ENCODE measurements around the gene DAAM1.
A peak's percentile ranks its signal among the peaks of the same experiment; 100 is the strongest.

Gene DAAM1

DNA sequence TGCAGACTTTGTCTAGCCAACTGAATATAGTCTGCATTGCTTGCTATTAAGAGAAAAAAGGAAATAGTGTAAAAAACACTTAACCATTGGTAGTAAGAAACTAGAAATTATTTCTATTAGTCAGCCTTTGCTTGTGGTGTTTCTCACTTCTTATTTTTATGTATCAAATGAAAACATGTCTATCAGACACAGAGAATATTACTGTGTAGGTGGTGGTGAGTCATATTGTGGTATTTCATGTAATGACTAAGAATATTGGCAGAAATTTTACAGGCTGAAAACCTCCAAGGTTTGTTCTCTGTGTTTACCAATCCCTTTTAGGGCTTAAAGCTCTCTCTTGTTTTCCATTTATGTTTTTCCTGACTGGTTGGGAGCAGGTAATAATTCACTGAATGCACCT is 87.2 kb downstream of the DAAM1 start:
- H3K9ac ChIP-seq (ENCODE audit: low read depth, low read length) = no peak overlapping the region
- no peak overlapping the region for H2AFZ ChIP-seq (ENCODE audit: low read depth, low read length)
- DNase-seq (no peak), ATAC-seq (ENCODE audit: insufficient read depth, low read depth) (peak; percentile 56)
- H3K27ac ChIP-seq (ENCODE audit: low read length) = no peak overlapping the region
- H3K79me2 ChIP-seq (ENCODE audit: insufficient read depth, low read length) = no peaks in the 10 kb centered on the region
- H3K4me2 ChIP-seq (ENCODE audit: insufficient read depth, low read length) = no peak overlapping the region
- H4K20me1 ChIP-seq (ENCODE audit: insufficient read depth, low read length) = no peaks in the 10 kb centered on the region
- no peaks in the 10 kb centered on the region for H3K36me3 ChIP-seq (ENCODE audit: insufficient read depth, low read length)
- H3K9me3 ChIP-seq (ENCODE audit: insufficient read depth, low read length, severe bottlenecking) = no peaks in the 10 kb centered on the region
- TF ChIP-seq EZH2 (IDR thresholded peaks at IDR 0.05; ENCODE audit: borderline replicate concordance, low read depth, low read length, severe bottlenecking) = no peak
- TF ChIP-seq, protein P1, sequence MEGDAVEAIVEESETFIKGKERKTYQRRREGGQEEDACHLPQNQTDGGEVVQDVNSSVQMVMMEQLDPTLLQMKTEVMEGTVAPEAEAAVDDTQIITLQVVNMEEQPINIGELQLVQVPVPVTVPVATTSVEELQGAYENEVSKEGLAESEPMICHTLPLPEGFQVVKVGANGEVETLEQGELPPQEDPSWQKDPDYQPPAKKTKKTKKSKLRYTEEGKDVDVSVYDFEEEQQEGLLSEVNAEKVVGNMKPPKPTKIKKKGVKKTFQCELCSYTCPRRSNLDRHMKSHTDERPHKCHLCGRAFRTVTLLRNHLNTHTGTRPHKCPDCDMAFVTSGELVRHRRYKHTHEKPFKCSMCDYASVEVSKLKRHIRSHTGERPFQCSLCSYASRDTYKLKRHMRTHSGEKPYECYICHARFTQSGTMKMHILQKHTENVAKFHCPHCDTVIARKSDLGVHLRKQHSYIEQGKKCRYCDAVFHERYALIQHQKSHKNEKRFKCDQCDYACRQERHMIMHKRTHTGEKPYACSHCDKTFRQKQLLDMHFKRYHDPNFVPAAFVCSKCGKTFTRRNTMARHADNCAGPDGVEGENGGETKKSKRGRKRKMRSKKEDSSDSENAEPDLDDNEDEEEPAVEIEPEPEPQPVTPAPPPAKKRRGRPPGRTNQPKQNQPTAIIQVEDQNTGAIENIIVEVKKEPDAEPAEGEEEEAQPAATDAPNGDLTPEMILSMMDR (IDR thresholded peaks at IDR 0.05; ENCODE audit: borderline replicate concordance, extremely low read depth, low read length, poor library complexity, severe bottlenecking) = no peak
- no peaks in the 10 kb centered on the region for H3K4me1 ChIP-seq (ENCODE audit: insufficient read depth, low read length)
- H3K27me3 ChIP-seq (ENCODE audit: insufficient read depth, low read length, poor library complexity) = no peaks in the 10 kb centered on the region
- H3K4me3 ChIP-seq (ENCODE audit: low read depth in 1 of 2, low read length in 2 of 2) = no peak overlapping the region

DNA sequence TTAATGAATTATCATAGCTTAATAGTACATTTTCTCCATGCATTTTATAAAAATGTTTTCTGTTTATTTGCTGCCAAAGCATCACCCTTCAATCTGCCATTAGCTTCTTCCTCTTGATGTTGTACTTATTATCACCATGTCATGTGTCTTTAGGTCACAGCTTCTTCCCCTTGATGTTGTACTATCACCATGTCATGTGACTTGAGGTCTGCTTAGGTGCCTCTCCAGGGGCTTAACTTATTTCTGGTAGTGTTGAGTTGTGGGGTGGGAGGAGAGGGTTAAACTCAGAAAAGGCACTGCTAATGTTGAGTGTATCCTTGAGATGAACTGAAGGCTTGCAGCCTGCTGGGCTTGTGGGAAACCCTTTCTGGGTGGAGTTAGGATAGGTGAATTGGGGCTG is 87.8 kb downstream of the DAAM1 start:
- no peaks in the 10 kb centered on the region for H3K9me3 ChIP-seq (ENCODE audit: insufficient read depth, low read length, severe bottlenecking)
- TF ChIP-seq, protein P1 (IDR thresholded peaks at IDR 0.05; ENCODE audit: borderline replicate concordance, extremely low read depth, low read length, poor library complexity, severe bottlenecking) = no peak
- no peak for TF ChIP-seq EZH2 (IDR thresholded peaks at IDR 0.05; ENCODE audit: borderline replicate concordance, low read depth, low read length, severe bottlenecking)
- no peaks in the 10 kb centered on the region for H3K4me1 ChIP-seq (ENCODE audit: insufficient read depth, low read length)
- no peak for DNase-seq
- ATAC-seq (ENCODE audit: insufficient read depth, low read depth) = 0 out of 3 replicates have a peak, but pooled peaks have one; percentile 33
- H3K4me2 ChIP-seq (ENCODE audit: insufficient read depth, low read length) = no peak overlapping the region
- H3K27me3 ChIP-seq (ENCODE audit: insufficient read depth, low read length, poor library complexity) = no peaks in the 10 kb centered on the region
- no peak overlapping the region for H3K4me3 ChIP-seq (ENCODE audit: low read depth in 1 of 2, low read length in 2 of 2)
- no peaks in the 10 kb centered on the region for H3K79me2 ChIP-seq (ENCODE audit: insufficient read depth, low read length)
- no peaks in the 10 kb centered on the region for H3K36me3 ChIP-seq (ENCODE audit: insufficient read depth, low read length)
- no peak overlapping the region for H3K9ac ChIP-seq (ENCODE audit: low read depth, low read length)
- no peak overlapping the region for H3K27ac ChIP-seq (ENCODE audit: low read length)
- H2AFZ ChIP-seq (ENCODE audit: low read depth, low read length) = no peak overlapping the region
- no peaks in the 10 kb centered on the region for H4K20me1 ChIP-seq (ENCODE audit: insufficient read depth, low read length)

DNA sequence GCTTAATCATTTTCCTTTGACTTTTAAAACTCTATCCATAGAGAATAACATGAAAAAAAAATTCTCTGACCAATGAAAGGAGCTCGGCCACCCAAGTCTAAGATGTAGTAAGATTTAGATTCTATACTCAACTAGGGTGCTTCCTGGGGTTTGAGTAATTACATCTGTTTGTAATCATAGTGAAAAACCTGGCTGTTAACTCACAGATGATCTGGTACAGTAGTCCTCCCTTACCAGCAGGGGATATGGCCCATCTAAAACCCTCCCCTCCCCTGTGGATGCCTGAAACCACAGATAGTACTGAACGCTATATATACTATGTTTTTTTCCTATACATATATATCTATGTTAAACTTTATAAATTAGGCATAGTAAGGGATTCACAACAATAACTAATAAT is 89.2 kb downstream of the DAAM1 start:
- ATAC-seq (ENCODE audit: insufficient read depth, low read depth) = no peak
- H3K9me3 ChIP-seq (ENCODE audit: insufficient read depth, low read length, severe bottlenecking) = no peaks in the 10 kb centered on the region
- no peak for TF ChIP-seq EZH2 (IDR thresholded peaks at IDR 0.05; ENCODE audit: borderline replicate concordance, low read depth, low read length, severe bottlenecking)
- TF ChIP-seq, protein P1 (IDR thresholded peaks at IDR 0.05; ENCODE audit: borderline replicate concordance, extremely low read depth, low read length, poor library complexity, severe bottlenecking) = no peak
- H3K36me3 ChIP-seq (ENCODE audit: insufficient read depth, low read length) = no peaks in the 10 kb centered on the region
- no peak overlapping the region for H3K4me2 ChIP-seq (ENCODE audit: insufficient read depth, low read length)
- no peak for DNase-seq
- H3K4me1 ChIP-seq (ENCODE audit: insufficient read depth, low read length) = no peaks in the 10 kb centered on the region
- H3K79me2 ChIP-seq (ENCODE audit: insufficient read depth, low read length) = no peaks in the 10 kb centered on the region
- H3K27ac ChIP-seq (ENCODE audit: low read length) = no peak overlapping the region
- H4K20me1 ChIP-seq (ENCODE audit: insufficient read depth, low read length) = no peaks in the 10 kb centered on the region
- H3K4me3 ChIP-seq (ENCODE audit: low read depth in 1 of 2, low read length in 2 of 2) = no peak overlapping the region
- H3K27me3 ChIP-seq (ENCODE audit: insufficient read depth, low read length, poor library complexity) = no peaks in the 10 kb centered on the region
- H3K9ac ChIP-seq (ENCODE audit: low read depth, low read length) = no peak overlapping the region
- no peak overlapping the region for H2AFZ ChIP-seq (ENCODE audit: low read depth, low read length)

- Histone ChIP-seq H3K4me3 (ENCODE audit: low read depth in 1 of 2, low read length in 2 of 2) (no peak overlapping the region), H3K4me2 (ENCODE audit: insufficient read depth, low read length) (no peak overlapping the region), H3K9me3 (ENCODE audit: insufficient read depth, low read length, severe bottlenecking) (no peaks in the 10 kb centered on the region), H3K9ac (ENCODE audit: low read depth, low read length) (no peak overlapping the region), H3K27me3 (ENCODE audit: insufficient read depth, low read length, poor library complexity) (no peaks in the 10 kb centered on the region), H4K20me1 (ENCODE audit: insufficient read depth, low read length) (no peaks in the 10 kb centered on the region), H3K27ac (ENCODE audit: low read length) (no peak overlapping the region), H3K79me2 (ENCODE audit: insufficient read depth, low read length) (no peaks in the 10 kb centered on the region), H2AFZ (ENCODE audit: low read depth, low read length) (no peak overlapping the region), H3K36me3 (ENCODE audit: insufficient read depth, low read length) (no peaks in the 10 kb centered on the region), H3K4me1 (ENCODE audit: insufficient read depth, low read length) (no peaks in the 10 kb centered on the region)
- ATAC-seq (ENCODE audit: insufficient read depth, low read depth) = no peak
- no peak for DNase-seq
- TF ChIP-seq, protein P1 (IDR thresholded peaks at IDR 0.05; ENCODE audit: borderline replicate concordance, extremely low read depth, low read length, poor library complexity, severe bottlenecking) = no peak
- no peak for TF ChIP-seq EZH2 (IDR thresholded peaks at IDR 0.05; ENCODE audit: borderline replicate concordance, low read depth, low read length, severe bottlenecking)
Measured at GRCh38 chr14:59278111-59278510, 89.6 kb downstream of the DAAM1 start.
